Measurements from ENCODE around the gene DDX47.
"Not testable (repeated sequence)": the region's sequence is repeated elsewhere in the genome, so short reads cannot be mapped to it uniquely, and the experiment has no call there.

The DDX47 gene

DNA sequence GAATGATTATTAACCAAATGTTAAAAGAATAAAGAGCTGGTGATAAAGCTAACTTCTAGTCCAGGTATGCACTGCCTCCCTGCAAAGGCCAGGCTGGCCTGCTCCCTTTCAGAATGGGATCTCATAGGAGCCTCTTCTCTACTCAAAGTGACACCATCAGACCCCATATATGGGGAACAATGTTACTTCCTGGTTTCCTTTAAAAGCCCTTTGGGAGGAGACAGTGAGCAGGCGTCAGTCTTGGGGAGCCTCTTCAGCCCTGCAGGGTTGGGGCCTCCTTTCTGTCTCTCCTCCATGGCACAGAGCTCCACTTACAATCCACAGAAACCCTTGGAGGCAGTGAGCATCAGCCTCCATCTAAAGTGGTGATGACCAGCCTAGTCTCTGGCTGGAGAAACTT, 60.9 kb downstream of the DDX47 start:
- Histone ChIP-seq H3K4me1 (ENCODE audit: control insufficient read depth, low read length) (peaks cover 4% of the 10 kb centered on the region), H4K20me1 (ENCODE audit: control insufficient read depth, insufficient read depth, low read depth, low read length) (no peaks in the 10 kb centered on the region), H3K27ac (ENCODE audit: low read depth, low read length) (no peak overlapping the region), H3K4me3 (ENCODE audit: low read length) (no peak overlapping the region), H3K27me3 (ENCODE audit: control insufficient read depth, low read length) (no peaks in the 10 kb centered on the region), H3K36me3 (ENCODE audit: control insufficient read depth, low read length) (no peaks in the 10 kb centered on the region), H3K9me2 (replicated peaks; ENCODE audit: control insufficient read depth, low read length) (no peaks in the 10 kb centered on the region), H3K79me2 (ENCODE audit: control insufficient read depth, low read length) (no peaks in the 10 kb centered on the region), H3K9me3 (ENCODE audit: control insufficient read depth, insufficient read depth, low read length) (no peaks in the 10 kb centered on the region), H3K4me2 (ENCODE audit: low read length) (no peak overlapping the region), H3F3A (ENCODE audit: control insufficient read depth, insufficient read depth) (no peaks in the 10 kb centered on the region)
- TF ChIP-seq EZH2phosphoT487 (IDR thresholded peaks at IDR 0.05; ENCODE audit: borderline replicate concordance, low read length), result no peak
- TF ChIP-seq, protein P1, sequence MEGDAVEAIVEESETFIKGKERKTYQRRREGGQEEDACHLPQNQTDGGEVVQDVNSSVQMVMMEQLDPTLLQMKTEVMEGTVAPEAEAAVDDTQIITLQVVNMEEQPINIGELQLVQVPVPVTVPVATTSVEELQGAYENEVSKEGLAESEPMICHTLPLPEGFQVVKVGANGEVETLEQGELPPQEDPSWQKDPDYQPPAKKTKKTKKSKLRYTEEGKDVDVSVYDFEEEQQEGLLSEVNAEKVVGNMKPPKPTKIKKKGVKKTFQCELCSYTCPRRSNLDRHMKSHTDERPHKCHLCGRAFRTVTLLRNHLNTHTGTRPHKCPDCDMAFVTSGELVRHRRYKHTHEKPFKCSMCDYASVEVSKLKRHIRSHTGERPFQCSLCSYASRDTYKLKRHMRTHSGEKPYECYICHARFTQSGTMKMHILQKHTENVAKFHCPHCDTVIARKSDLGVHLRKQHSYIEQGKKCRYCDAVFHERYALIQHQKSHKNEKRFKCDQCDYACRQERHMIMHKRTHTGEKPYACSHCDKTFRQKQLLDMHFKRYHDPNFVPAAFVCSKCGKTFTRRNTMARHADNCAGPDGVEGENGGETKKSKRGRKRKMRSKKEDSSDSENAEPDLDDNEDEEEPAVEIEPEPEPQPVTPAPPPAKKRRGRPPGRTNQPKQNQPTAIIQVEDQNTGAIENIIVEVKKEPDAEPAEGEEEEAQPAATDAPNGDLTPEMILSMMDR (IDR thresholded peaks at IDR 0.05; ENCODE audit: low read depth, low read length, poor library complexity, severe bottlenecking), result no peak

DNA sequence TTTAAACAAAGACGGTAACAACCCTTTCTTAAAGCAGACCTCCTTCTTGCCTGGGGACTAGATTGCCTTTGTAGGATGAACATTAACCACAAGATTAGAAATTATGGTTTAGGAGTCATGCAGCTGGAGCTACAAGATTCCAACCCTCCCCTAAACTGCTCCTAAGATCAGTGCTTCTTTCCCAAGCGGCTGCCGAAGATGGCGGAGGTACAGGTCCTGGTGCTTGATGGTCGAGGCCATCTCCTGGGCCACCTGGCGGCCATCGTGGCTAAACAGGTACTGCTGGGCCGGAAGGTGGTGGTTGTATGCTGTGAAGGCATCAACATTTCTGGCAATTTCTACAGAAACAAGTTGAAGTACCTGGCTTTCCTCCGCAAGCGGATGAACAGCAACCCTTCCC, 62.2 kb downstream of the DDX47 start:
- not testable (repeated sequence) for H4K20me1 ChIP-seq (ENCODE audit: control insufficient read depth, insufficient read depth, low read depth, low read length); H3K4me2 ChIP-seq (ENCODE audit: low read length); H3K9me3 ChIP-seq (ENCODE audit: control insufficient read depth, insufficient read depth, low read length); H3F3A ChIP-seq (ENCODE audit: control insufficient read depth, insufficient read depth); H3K9me2 ChIP-seq (replicated peaks; ENCODE audit: control insufficient read depth, low read length); H3K4me1 ChIP-seq (ENCODE audit: control insufficient read depth, low read length); H3K27ac ChIP-seq (ENCODE audit: low read depth, low read length); H3K27me3 ChIP-seq (ENCODE audit: control insufficient read depth, low read length); H3K4me3 ChIP-seq (ENCODE audit: low read length); H3K79me2 ChIP-seq (ENCODE audit: control insufficient read depth, low read length); H3K36me3 ChIP-seq (ENCODE audit: control insufficient read depth, low read length)

DNA sequence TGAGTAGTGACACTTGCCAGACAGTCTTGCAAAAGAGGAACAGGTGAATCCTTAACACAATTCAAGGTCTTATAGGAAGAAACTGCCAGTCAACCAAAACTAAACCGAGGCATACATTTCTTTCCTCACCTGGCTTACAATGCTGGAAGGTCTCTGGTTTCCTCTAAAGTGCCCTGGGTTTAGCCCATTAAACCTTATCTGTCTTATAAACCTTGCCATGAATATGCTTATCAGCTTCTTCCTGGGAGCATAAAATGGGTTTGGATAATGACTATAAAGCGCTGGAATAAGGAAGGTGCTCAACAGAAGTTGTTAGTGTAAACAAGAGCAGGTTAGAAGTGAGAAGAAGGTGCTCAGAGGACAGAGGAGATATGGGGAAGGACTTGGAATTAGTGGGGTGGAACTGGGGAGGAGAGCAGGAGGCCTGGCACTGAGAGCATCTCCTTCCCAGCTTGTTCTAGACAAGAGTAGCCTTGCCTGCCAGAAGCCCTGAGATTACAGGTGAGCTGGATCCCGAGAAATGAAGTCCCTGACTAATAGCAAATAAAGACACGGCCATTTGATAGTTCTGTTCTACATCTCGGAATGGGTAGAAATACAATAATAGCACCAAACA, 64.1 kb downstream of the DDX47 start:
- no peak overlapping the region for H3K27ac ChIP-seq (ENCODE audit: low read depth, low read length)
- no peaks in the 10 kb centered on the region for H3K9me3 ChIP-seq (ENCODE audit: control insufficient read depth, insufficient read depth, low read length)
- no peaks in the 10 kb centered on the region for H3K9me2 ChIP-seq (replicated peaks; ENCODE audit: control insufficient read depth, low read length)
- H3K79me2 ChIP-seq (ENCODE audit: control insufficient read depth, low read length), result no peaks in the 10 kb centered on the region
- H3K27me3 ChIP-seq (ENCODE audit: control insufficient read depth, low read length), result no peaks in the 10 kb centered on the region
- H3K4me3 ChIP-seq (ENCODE audit: low read length), result no peak overlapping the region
- H3K36me3 ChIP-seq (ENCODE audit: control insufficient read depth, low read length), result no peaks in the 10 kb centered on the region
- H4K20me1 ChIP-seq (ENCODE audit: control insufficient read depth, insufficient read depth, low read depth, low read length), result no peaks in the 10 kb centered on the region
- no peaks in the 10 kb centered on the region for H3F3A ChIP-seq (ENCODE audit: control insufficient read depth, insufficient read depth)
- peaks cover 4% of the 10 kb centered on the region for H3K4me1 ChIP-seq (ENCODE audit: control insufficient read depth, low read length)
- TF ChIP-seq, protein P1 (IDR thresholded peaks at IDR 0.05; ENCODE audit: low read depth, low read length, poor library complexity, severe bottlenecking), result no peak
- TF ChIP-seq EZH2phosphoT487 (IDR thresholded peaks at IDR 0.05; ENCODE audit: borderline replicate concordance, low read length), result no peak
- no peak overlapping the region for H3K4me2 ChIP-seq (ENCODE audit: low read length)

DNA sequence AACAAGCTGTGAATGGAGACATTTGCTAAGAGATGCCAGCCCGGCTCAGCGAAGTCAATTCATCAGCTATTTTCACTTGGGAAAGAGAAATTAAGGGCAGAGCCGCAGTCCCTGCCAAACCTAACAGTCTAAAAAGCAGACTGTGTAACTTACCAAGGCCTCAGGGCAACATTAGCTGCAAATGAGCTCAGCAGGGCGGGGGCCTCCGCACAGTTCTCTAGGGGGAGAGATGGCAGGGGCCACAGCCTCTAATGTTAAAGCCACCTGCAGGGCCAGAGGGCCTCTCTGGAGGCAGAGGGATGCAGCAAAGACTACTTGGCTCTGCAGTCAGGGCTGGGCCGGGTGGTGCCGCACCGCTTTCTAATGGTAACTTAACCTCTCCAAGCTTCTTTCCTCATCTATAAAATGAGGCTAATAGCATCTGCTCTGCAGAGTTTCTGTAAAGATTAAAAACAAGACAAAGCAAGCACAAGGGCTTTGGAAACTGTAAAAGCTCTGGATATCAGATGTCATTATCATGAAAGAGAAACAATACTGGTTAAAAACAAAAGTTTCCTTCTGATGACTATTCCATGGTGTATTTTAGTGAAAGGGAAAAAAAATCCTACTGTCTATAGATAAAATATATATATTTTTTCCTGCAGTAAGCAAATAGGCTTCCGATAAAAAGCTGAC, 64.8 kb downstream of the DDX47 start:
- H3F3A ChIP-seq (ENCODE audit: control insufficient read depth, insufficient read depth), result no peaks in the 10 kb centered on the region
- no peaks in the 10 kb centered on the region for H3K36me3 ChIP-seq (ENCODE audit: control insufficient read depth, low read length)

More for the DNA sequence above, 64.8 kb downstream of the DDX47 start:
- H3K4me1 ChIP-seq (ENCODE audit: control insufficient read depth, low read length), result peaks cover 4% of the 10 kb centered on the region
- H3K27me3 ChIP-seq (ENCODE audit: control insufficient read depth, low read length), result no peaks in the 10 kb centered on the region
- TF ChIP-seq, protein P1 (IDR thresholded peaks at IDR 0.05; ENCODE audit: low read depth, low read length, poor library complexity, severe bottlenecking), result no peak
- no peak for TF ChIP-seq EZH2phosphoT487 (IDR thresholded peaks at IDR 0.05; ENCODE audit: borderline replicate concordance, low read length)
- H3K27ac ChIP-seq (ENCODE audit: low read depth, low read length), result no peak overlapping the region
- H3K9me2 ChIP-seq (replicated peaks; ENCODE audit: control insufficient read depth, low read length), result no peaks in the 10 kb centered on the region
- no peak overlapping the region for H3K4me2 ChIP-seq (ENCODE audit: low read length)
- H3K79me2 ChIP-seq (ENCODE audit: control insufficient read depth, low read length), result no peaks in the 10 kb centered on the region
- no peaks in the 10 kb centered on the region for H4K20me1 ChIP-seq (ENCODE audit: control insufficient read depth, insufficient read depth, low read depth, low read length)
- no peak overlapping the region for H3K4me3 ChIP-seq (ENCODE audit: low read length)
- H3K9me3 ChIP-seq (ENCODE audit: control insufficient read depth, insufficient read depth, low read length), result no peaks in the 10 kb centered on the region
